GM12873 (cell line): ENCODE data around the gene ADRB2.

ENCODE experiments used
- CTCF ChIP-seq: IDR thresholded peaks from 2 replicates; pipeline ENCODE4 v1.5.1; 2012; ENCODE audit warnings: low read depth, mild to moderate bottlenecking, moderate library complexity, low read length, control low read depth; ENCODE audit not compliant: insufficient read depth; ENCODE audit errors: missing control alignments

The ADRB2 gene

DNA sequence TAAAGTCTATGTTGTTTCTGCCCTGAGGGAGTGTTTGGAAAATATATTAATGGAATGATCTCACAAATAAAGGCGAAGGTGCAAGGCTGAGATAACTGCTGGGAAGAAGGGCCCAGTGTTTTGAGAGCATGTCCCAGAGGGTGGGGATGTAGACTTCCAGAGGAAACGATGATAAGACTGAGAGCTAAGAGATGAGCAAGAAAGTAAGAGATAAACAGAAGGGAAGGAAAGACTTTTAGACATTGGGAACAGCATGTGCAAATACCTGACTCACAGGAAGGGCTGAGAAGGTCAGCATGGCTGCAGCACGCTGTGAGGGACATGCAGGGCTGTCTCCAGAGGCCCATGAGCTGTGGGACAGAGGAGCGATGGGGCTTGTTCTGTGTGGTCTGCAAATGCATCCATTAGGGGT is 19.9 kb upstream of the ADRB2 start:
- no peak for TF ChIP-seq CTCF

DNA sequence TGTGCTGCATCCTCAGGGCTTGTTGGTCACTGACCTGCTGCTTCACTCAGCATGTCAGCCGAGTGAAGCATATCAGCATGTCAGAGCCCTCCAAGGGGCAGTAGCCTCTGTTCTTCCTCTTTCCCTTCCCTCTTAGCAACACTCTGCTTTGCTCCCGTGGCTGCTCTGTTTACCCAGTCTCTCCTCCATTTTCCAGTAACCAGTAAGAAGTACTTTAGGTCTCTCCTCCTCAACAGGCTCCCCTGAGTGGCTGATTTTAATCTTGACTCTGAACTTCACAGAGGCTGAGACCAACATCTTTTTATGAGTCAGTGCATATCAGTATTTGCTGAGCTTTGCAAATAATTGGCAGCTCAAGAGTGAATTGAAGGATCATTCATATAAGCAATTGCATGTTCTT is 18.6 kb upstream of the ADRB2 start:
- no peak for TF ChIP-seq CTCF

- TF ChIP-seq CTCF: no peak
These were observed 17.4 kb upstream of the ADRB2 start for GRCh38 chr5:148808864-148809642.

GRCh38 chr5:148809781-148810524 is 16.5 kb upstream of the ADRB2 start:
- TF ChIP-seq CTCF: no peak

- TF ChIP-seq CTCF: no peak
These were observed 15.6 kb upstream of the ADRB2 start for GRCh38 chr5:148810823-148811222.

GRCh38 chr5:148811756-148812155 is 14.7 kb upstream of the ADRB2 start:
- TF ChIP-seq CTCF: no peak

GRCh38 chr5:148815086-148815485 is 11.3 kb upstream of the ADRB2 start:
- TF ChIP-seq CTCF: no peak
